ENCODE measurements around the gene EXOC3L1.

Gene EXOC3L1, protein sequence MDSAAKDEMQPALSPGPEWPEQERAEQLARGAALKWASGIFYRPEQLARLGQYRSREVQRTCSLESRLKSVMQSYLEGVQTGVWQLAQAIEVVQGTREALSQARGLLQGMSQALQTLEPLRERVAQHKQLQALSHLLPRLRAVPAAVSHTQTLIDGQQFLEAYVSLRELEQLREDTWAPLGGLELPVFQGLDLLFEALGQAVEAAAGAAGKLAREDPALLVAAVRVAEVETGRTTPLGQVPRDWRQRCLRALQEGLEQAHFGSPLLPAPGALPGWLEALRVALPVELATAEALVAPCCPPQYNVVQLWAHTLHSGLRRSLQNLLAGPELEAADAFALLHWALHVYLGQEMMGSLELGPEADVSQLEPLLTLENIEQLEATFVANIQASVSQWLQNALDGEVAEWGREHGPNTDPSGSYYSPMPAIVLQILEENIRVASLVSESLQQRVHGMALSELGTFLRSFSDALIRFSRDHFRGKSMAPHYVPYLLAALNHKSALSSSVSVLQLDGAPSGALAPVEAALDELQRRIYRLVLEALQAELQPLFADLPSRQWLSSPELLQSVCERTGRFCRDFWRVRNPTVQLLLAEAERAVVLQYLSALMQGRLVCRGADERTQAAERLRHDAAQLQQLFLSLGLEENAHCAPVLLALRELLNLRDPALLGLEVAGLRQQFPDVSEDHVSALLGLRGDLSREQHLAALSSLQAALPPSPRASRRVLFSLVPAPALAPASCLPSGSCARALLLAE

GRCh38 chr16:67190041-67190440 is at the start of gene EXOC3L1:
EXOC3L1 (minus strand) TSS chr16:67190136; CDS start chr16:67189676, 460 bp downstream.
- no peak within 1 kb of the TSS for H3K27ac ChIP-seq
- no peak for DNase-seq (ENCODE audit: low read depth, low spot score)

GRCh38 chr16:67238806-67239470 is 49.0 kb upstream of the EXOC3L1 start:
- H3K27ac ChIP-seq, result no peak overlapping the region

DNA sequence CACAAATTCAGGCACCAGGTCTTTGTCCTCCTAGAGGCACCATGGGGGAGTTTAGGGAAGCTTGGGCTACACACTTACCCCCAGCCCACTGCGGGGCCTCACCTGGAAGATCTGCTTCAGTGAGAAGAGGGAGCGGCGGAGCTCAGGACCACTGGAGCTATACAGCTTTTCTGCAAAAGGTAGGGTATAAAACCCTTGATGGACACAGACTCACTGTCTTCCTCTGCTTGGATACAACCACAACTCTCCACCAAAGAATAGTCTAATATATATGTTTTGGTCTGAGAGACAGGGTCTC is 48.3 kb upstream of the EXOC3L1 start:
- no peak for DNase-seq (ENCODE audit: low read depth, low spot score)
- H3K27ac ChIP-seq, result no peak overlapping the region

More at GRCh38 chr16:67238806-67239470, 49.0 kb upstream of the EXOC3L1 start:
- DNase-seq (ENCODE audit: low read depth, low spot score), result no peak

DNA sequence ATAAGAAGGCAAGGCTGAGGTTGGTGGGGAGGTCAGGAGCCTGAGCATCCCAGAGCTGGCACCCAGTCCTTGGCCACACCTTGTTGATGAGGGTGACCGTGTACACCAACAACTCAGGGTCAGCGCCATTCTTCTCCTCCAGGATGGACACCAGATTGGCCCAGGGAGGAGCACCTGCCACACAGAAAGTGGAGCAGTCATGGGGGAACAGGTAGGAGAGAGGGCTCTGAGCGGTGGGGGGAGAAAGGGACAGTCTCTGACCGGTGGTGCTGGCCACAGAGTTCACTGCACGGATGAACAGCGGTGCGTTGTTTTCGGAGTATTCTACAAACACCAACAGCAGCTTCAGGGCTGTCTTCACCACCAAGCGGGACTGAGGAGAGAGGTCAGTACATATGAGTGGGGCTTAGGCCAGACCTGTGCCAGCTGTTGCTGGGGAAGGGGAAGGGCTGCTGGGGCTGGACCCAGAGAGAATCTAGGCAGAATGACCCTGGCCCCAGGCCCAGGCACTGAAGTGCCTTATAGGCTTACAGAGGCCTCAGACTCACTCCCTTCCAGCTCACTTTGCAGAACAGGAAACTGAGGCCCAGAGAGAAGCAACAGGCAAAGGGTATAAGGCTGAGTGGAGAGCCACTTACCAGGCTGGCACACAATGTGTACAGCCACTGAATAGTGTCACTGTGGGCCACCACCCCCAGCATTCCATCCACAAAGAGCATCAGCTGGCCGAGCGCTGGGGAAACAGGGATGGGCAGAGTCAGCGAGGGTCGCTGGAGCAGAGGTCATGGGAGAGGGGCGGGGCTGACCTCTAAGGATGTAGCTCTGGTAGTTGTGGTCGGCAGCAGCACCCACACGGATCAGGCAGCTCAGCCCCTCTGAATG is 47.7 kb upstream of the EXOC3L1 start:
- DNase-seq (ENCODE audit: low read depth, low spot score), result no peak
- no peak overlapping the region for H3K27ac ChIP-seq

- H3K27ac ChIP-seq, result peak overlapping the region; percentile 11
- no peak for DNase-seq (ENCODE audit: low read depth, low spot score)
These were observed 46.8 kb upstream of the EXOC3L1 start for GRCh38 chr16:67236563-67237395.

- no peak for DNase-seq (ENCODE audit: low read depth, low spot score)
- peak overlapping the region; percentile 11 for H3K27ac ChIP-seq
These were observed 46.1 kb upstream of the EXOC3L1 start for GRCh38 chr16:67235816-67236562.

DNA sequence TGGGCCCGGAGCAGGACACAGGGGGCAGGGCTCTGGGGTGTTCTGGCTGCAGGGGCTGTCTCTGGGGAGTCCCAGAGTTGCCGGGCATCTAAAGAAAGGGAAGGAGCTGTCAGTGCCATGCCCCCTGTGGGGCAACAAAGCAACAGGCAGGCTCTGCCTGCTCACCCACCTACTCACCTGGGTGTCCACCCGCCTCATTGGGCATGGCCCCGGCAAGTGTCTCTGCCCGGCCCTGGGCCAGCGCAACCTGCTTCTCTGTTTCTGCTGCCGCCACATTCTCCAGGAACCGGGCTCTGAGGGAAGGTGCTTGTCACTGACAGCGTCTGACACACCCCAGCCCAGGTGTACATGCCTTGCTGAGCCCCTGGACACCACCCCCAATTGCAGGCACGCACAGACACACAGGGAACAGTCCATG is 44.3 kb upstream of the EXOC3L1 start:
- DNase-seq (ENCODE audit: low read depth, low spot score), result no peak
- H3K27ac ChIP-seq, result no peak overlapping the region

- DNase-seq (ENCODE audit: low read depth, low spot score), result no peak
- H3K27ac ChIP-seq, result no peak overlapping the region
These were observed 43.7 kb upstream of the EXOC3L1 start for GRCh38 chr16:67233596-67233995.

- no peak overlapping the region for H3K27ac ChIP-seq
- no peak for DNase-seq (ENCODE audit: low read depth, low spot score)
These were observed 41.1 kb upstream of the EXOC3L1 start for GRCh38 chr16:67230809-67231660.

DNA sequence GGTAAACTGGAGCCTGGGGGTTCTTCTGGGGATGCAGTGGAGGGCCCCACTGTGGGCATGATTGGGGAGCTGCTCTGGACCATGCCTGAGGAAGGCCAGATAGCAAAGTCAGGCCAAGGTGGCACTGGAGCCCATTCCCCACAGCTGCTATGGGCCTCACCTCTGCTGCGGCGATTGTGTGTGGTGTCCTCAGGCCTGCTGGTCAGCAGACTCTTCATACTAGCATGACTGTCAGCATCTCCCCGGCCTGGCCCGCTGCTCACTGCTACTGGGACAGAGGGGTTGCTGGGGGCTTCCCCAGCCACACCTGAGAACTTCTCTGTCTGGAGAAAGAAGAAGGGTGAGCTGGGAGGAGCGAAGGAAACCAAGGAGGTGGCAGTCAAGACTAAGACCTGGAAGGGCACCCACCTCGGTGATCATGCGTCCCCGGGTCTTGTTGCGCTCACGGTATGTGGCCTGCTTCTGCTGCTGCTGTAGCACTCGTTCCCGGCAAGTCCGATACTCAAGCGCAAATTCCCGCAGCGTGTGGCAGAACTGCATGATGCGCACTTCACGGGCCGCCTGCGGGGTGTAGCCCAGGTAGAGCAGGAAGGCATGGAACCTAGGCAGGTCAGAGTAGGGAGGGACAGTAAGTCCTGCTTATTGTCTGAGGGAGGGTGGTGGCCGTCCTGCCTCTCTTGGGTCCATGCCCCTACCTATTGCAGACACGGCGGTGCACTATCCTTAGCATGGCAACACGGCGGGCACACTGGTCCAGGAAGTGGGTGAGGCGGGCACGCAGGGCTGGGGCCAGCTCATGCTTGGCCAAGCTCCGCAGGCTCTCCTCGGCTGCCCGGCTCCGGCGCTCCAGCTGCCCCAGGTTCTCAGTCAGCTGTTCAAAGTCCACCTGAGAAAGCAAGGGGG is 40.2 kb upstream of the EXOC3L1 start:
- no peak overlapping the region for H3K27ac ChIP-seq
- no peak for DNase-seq (ENCODE audit: low read depth, low spot score)

DNA sequence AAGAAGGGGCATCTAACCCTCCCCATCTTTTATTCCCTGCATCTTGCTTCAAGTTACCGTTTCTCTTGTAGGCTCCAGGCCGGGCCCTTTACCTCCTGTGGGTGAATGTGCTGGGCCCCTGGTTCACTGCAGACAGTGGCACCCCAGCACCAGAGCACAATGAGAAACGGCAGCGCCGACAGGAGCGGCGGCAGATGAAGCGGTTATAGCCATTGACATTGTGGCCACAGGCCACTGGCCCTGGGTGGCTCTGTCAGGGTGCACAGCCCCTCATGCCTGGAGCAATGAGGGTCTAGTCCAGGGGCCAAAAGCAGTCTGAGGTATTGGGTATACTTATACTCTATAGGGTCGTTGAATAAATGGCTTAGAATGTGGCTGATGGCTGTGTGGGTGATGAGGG is 39.0 kb upstream of the EXOC3L1 start:
- DNase-seq (ENCODE audit: low read depth, low spot score), result no peak
- no peak overlapping the region for H3K27ac ChIP-seq

- no peak for DNase-seq (ENCODE audit: low read depth, low spot score)
- peak overlapping the region; percentile 63 for H3K27ac ChIP-seq
These were observed 38.3 kb upstream of the EXOC3L1 start for GRCh38 chr16:67228034-67228785.

GRCh38 chr16:67227567-67227921 is 37.6 kb upstream of the EXOC3L1 start:
- no peak for DNase-seq (ENCODE audit: low read depth, low spot score)
- H3K27ac ChIP-seq, result peak overlapping the region; percentile 63

DNA sequence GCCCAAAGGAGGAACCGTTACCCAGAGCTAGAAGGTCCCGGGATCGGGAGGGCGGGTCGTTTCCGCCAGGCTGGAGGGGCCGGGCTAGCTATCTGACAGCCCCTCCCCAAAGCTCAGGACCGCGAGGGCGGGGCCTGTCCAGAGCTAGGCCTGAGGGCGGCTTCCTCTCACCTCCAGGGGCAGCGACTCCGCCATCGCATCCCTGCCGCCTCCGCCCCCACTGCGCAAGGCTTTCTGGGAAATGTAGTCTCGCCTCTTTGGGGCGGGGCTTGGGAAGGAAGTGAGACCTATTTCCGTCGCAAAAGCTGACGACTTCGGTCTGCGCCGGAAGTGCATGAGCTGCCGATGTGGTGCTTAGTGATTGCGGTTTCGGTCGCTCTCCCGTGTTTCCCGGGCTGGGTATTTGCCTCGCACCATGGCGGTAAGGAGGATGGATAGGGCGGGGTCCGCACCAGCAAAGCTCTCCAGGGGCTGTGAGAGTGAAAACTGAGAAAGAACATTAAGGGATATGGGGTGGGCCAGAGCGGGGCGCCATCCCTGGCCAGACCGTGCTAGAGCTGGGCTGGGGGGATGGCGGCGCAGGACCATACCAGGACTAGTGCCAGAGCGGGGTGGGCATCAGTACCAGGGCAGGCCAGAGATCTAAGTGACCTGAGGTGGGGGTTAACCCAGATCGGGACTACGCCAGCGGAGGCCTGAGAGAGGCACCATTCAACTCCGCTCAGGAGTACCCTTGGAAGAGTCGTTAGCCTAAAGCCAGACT is 37.0 kb upstream of the EXOC3L1 start, which contains the start of gene TMEM208:
Gene TMEM208 (plus strand): TSS at position 327 of the 763 bp plus-strand sequence. CDS start 89 bp downstream, at position 416.
- peak within 1 kb of the TSS; percentile 63 for H3K27ac ChIP-seq
- DNase-seq (ENCODE audit: low read depth, low spot score), result peak; percentile 90

DNA sequence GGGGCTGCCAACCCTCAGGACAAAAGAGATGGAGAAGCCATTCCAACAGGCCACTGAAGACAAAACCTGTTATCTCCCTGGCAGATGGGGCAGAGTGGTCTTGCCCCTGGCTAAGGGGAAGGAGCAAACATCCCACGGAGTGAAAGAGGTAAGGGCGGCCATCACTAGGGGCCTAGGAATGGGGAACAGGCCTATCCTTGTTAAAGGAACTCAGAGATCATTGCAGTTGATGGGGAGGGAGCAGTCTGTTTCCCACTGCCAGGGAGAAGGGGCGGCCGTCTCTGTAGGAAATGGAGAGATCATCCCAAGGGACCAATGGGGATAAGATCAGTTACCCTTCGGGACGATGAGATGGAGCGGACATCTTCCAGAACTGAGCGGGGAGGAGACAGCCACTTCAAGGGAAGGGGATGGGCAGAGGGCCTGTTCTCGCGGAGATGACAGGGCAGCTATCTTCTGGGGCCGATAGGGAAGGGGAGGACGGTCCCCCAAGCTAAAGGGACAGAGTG is 36.4 kb upstream of the EXOC3L1 start:
- DNase-seq (ENCODE audit: low read depth, low spot score), result no peak

More for the DNA sequence above, 36.4 kb upstream of the EXOC3L1 start:
- no peak overlapping the region for H3K27ac ChIP-seq

All from epithelial cell of prostate (primary cell).